NCI-H1417 (cell line): Measurements from ENCODE around the gene ACAA2.

ENCODE experiments used
- DNase-seq, 3 experiments: peaks; one replicate each; lab custom pipeline; 2025; lab: John Stamatoyannopoulos, UW

Gene ACAA2

DNA sequence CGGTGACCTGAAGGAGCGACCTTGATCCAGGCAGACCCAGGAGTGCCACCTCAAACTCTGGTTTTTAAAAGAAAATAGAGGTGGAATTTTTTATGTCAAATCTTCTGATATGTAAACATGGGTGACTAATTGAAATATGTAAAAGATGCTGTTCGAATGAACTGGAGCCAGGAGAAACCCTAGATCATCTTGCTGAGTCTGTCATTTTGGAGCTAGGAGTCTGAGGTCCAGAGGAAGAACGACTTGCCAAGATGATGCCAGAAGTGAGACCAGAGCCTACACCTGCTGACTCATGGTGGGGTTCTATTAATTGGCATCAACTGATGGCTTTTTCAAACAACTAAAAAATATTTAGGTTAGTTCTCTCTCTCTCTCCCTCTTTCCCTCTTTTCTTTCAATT, 74.1 kb downstream of the ACAA2 start:
- DNase-seq: no peak

DNA sequence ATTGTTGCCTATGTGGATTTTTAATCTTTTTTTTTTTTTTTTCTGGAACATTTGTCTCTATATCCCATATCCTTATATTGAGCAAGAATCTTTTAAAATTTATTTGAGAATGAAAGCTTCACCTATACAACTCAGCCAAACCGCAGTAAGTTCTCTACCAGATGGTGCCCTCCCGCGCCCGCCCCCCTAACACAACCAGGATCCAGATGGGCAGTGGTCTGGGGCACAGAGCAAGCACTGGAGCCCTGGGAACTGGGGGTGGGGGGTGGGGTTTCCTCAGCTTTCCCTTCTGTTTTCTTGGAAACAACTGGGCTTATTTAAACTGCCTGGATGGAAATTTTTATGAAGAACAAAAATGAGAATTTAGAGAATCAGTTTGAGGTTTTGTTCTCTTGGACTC, 74.6 kb downstream of the ACAA2 start:
- DNase-seq: no peak

DNA sequence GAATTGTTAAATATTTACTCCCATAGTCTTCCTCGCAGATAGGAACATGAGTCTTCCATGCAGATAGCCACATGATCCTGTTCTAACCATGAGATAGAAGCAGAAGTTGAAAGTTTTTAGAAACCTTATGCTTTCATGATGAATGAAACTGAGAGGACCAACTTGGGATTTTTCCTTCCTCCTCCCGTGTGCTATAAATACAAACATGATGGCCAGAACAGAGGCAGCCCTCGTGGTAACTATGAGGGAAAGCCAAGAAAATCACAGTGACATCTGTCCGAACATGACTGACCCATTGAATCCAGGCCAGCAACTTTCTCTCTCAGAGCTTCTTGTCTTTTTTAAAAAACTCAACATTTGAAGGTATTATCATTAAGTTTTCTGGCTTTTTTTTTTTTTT, 78.5 kb downstream of the ACAA2 start:
- no peak for DNase-seq

DNA sequence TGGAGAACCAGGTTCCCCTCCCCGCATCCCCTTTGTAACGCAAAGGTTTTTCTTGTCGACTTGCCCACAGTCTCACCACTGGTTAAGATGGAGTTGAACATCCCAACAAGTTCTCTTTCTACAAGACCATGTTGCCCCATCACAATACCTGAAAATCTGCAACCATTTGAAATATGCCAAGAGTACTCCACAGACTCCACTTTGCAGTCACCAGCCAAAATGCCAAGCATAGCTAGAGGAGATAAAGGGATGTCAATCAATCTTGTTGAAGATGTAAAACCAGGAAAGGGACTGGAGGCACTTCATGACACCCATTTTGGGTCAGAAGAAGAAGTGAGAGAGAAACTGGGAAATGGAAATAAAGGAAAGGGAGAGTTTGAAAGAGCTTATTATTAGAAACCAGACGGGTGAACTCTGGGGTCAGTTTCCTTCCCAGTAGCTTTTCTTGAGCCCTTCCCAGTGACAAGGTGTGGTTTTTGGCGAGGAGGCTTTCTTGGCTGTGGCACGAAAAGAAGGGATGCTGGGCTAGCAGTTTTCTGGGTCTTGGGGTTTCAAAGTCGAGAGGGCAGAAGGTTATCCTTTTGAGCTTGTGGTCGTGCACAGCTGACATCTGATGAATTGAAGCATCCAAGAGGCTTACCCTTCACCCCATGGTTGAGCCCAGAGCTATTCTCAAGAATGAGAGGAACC, 79.3 kb downstream of the ACAA2 start:
- DNase-seq: no peak

DNA sequence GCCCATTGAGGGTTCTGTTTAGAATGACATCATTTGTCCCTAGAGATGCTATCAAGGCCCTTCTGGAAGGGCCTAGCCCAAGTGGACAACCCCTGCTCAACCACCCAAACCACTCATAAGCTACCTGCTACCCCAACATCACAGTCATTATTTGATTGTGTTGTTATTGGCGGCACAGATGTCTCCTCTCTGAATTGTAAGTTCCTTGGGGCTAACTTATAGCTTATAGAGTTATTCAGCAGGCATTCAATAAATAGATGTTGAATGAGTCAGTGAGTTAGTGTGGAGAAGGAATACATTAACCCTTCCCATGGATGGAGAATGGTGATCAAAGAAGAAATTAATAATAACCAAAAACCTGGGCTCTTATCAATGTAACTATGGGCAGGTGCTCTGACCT, 80.0 kb downstream of the ACAA2 start:
- DNase-seq: no peak
